Measurements from ENCODE around the gene OCA2. TPM values are rescaled to one million over a fixed set of nuclear protein-coding genes. Genes with fewer than 3 reads are reported as not detected.

The OCA2 gene
- total RNA-seq, 1 experiment from 2014 or later: 0.31 TPM

GRCh38 chr15:28106294-28107110, 7.4 kb upstream of the OCA2 start:
- peaks cover 8% of the 10 kb centered on the region for H3K23me2 ChIP-seq (ENCODE audit: insufficient read length, low read depth, low read length, poor library complexity, severe bottlenecking)
- H3K79me2 ChIP-seq (ENCODE audit: insufficient read depth, low read length): no peaks in the 10 kb centered on the region
- H2BK5ac ChIP-seq (ENCODE audit: insufficient read length, low read length): no peak overlapping the region
- no peak overlapping the region for H2BK20ac ChIP-seq (ENCODE audit: low read depth, low read length, poor library complexity, severe bottlenecking)
- H3K36me3 Mint-ChIP-seq (ENCODE audit: insufficient read depth in 1 of 3, low read depth in 3 of 3): peaks cover 3 to 8% (median 4%) of the 10 kb centered on the region in 3 experiments
- H2AFZ ChIP-seq (ENCODE audit: low read length): no peak overlapping the region
- no peak overlapping the region for H3K56ac ChIP-seq (ENCODE audit: insufficient read length, low read depth, low read length)
- no CpG with 5 or more reads among the region's 81 CpGs for WGBS (ENCODE audit: extremely low coverage, insufficient read length, low lambda C conversion rate)
- no peak overlapping the region for H3T11ph ChIP-seq (ENCODE audit: low read length)
- H4K20me1 ChIP-seq (ENCODE audit: control insufficient read depth, insufficient read depth, insufficient read length): no peaks in the 10 kb centered on the region
- no peak overlapping the region for H2BK15ac ChIP-seq (ENCODE audit: low read depth, low read length)
- H3K27ac ChIP-seq (ENCODE audit: insufficient read length, low read depth, low read length): no peak overlapping the region
- H3K4me1 ChIP-seq (ENCODE audit: insufficient read depth, low read length): no peaks in the 10 kb centered on the region
- peak overlapping the region; percentile 77 for H3K4me2 ChIP-seq (ENCODE audit: insufficient read depth, insufficient read length, low read length)
- H3K4me1 Mint-ChIP-seq: peaks cover 11 to 21% of the 10 kb centered on the region in 2 experiments
- H3K27ac Mint-ChIP-seq: no peak overlapping the region
- no peak overlapping the region for H3K4ac ChIP-seq (ENCODE audit: low read depth, low read length)
- no peak overlapping the region; the same call in 1 of the 2 replicates for H3K14ac ChIP-seq (ENCODE audit: insufficient read depth, low read length)
- H3K27me3 ChIP-seq (ENCODE audit: insufficient read depth, low read length): peaks cover 21% of the 10 kb centered on the region; the same call in 1 of the 2 replicates
- H2BK12ac ChIP-seq (ENCODE audit: insufficient read length, low read depth, low read length): no peak overlapping the region
- H3K9ac ChIP-seq (ENCODE audit: extremely low read depth, insufficient read length, low read length): no peak overlapping the region
- peaks cover 0 to 5% of the 10 kb centered on the region in 2 experiments; a peak in 4 of 5 replicates for H3K9me3 Mint-ChIP-seq
- H3K18ac ChIP-seq (ENCODE audit: insufficient read length, low read depth, low read length): no peak overlapping the region
- peaks cover 62% of the 10 kb centered on the region for H3K27me3 Mint-ChIP-seq (ENCODE audit: low read depth)
- H2AK5ac ChIP-seq (ENCODE audit: insufficient read length, low read length): no peak overlapping the region
- H4K8ac ChIP-seq (replicated peaks; ENCODE audit: insufficient read length, low read depth, low read length): no peak overlapping the region
- no peaks in the 10 kb centered on the region for H3K9me3 ChIP-seq (ENCODE audit: control insufficient read depth, low read depth, low read length)
- no peak overlapping the region for H4K5ac ChIP-seq (ENCODE audit: insufficient read length, low read depth, low read length)
- peak; percentile 34 for DNase-seq
- no peak overlapping the region for H2BK120ac ChIP-seq (ENCODE audit: low read depth, low read length, poor library complexity, severe bottlenecking)
- peak overlapping the region; percentile 48 to 75 for H3K4me3 Mint-ChIP-seq
- H4K91ac ChIP-seq (ENCODE audit: insufficient read length, low read depth, low read length): no peak overlapping the region
- no peaks in the 10 kb centered on the region for H3K79me1 ChIP-seq (ENCODE audit: insufficient read depth, low read depth, low read length, poor library complexity, severe bottlenecking)
- no peak for TF ChIP-seq CTCF (conservative IDR thresholded peaks at IDR 0.05)
- H3K23ac ChIP-seq (ENCODE audit: insufficient read length, low read depth, low read length): no peak overlapping the region

All from H9 (cell line).